GM19025 (cell line): ENCODE measurements around the gene PRSS3.
"Not testable (repeated sequence)": the region's sequence is repeated elsewhere in the genome, so short reads cannot be mapped to it uniquely, and the experiment has no call there.

Experiments used
- ATAC-seq: cut with Tn5 transposase; IDR thresholded peaks from one replicate; pipeline ENCODE4 v1.9.1; 2021; ENCODE audit warnings: mild to moderate bottlenecking, low read depth, moderate library complexity; ENCODE audit not compliant: unreplicated experiment

Gene PRSS3

DNA sequence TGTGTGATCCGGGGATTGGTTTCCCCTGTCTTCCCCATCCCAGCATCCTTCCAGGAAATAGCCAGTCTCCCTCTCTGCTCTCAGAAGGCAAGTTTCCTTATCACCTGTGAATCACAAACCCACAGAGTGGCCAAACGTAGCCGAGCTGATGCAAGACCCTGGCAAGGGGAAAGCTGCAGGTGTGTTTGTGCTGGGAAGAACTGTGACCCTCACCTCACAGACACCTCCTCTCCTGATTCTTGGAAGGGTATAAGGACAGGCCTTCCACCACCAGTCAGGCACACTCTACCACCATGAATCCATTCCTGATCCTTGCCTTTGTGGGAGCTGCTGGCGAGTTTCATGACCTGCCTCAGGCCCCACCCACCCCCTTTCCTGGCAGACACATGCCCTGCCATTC is at the start of gene PRSS3:
Gene PRSS3 (plus strand): TSS at position 281 of the 400 bp plus-strand sequence. CDS start 13 bp downstream, at position 294.
- no peak for ATAC-seq

DNA sequence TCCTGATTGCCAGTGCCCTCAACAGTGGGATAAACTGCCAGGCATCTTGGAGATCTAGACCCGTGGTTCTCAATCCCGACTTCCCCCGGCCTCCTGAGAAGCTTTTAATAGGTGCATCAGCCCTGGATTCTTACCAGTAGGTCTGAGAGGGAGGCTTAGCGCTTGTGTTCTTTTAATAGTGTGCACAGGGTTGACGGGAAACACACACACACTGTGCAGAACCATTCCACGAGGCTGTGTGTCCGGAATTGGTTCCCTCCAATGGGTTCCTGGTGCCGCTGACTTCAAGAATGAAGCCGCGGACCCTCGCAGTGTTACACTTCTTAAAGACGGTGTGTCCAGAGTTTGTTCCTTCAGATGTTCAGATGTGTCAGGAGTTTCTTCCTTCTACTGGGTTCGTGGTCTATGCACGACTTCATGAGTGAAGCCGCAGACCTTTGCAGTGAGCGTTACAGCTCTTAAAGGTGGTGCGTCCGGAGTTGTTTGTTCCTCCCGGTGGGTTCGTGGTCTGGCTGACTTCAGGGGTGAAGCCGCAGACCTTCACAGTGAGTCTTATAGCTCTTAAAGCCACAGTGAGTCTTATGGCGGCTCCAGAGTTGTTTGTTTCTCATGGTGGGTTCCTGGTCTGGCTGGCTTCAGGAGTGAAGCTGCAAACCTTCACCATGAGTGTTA is 46.6 kb upstream of the PRSS3 start:
- ATAC-seq, result no peak

- not testable (repeated sequence) for ATAC-seq
Observed at GRCh38 chr9:33749305-33749654, 46.1 kb upstream of the PRSS3 start.

DNA sequence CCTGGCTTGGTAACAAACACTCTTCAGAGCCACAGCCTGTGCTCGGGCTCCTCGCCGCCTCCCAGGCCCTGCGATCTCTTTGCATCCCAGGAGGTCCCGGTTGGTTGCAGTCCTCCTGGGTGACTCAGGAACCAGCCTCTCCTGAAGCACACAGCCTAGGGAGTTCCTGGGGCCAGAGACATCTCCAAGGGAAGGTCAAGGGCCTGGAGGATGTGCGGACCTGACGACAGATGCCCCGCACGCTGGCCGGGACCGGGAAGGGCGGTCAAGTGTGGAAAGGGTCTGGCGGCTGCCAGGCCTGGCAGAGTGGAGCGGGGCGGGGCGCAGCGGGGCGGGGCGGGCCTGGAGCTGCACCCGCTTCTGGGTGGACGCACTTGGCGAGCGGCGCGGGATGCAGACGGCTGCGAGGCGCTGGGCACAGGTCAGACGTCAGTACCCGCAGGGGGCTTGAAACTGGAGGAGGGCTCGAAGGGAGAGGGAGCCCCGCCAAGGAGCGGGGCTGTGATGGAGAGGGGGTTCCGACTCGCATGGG is 45.0 kb upstream of the PRSS3 start:
- ATAC-seq, result no peak

- no peak for ATAC-seq
Observed at GRCh38 chr9:33750839-33751339, 44.5 kb upstream of the PRSS3 start.

DNA sequence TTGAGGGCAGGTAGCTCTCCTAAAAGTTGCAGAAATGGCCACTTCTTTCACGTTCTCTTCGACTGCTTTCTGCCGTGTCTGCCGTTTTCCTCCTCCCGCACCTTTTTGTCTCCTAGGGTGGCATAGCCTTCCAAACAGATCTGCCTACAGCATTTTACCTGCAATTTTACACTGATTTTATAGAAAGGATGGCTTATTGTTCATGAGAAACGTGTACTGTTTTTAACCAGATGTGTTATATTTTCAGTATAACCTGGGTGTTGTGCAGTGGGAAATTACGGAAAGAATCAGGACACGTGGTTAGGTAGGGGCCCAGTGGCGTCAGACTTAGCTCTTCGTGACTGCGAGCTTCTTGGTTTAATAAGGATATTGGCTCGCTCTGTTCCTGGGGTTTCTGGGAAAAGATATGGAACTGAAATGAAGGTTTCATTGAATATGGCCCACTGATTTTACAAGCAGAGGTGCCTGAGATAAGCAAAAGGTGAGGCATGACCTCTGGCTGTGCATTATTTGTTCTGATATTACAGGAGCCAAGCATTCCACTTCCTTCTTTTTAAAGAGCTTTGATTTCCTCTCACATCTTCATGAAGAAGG is 43.7 kb upstream of the PRSS3 start:
- ATAC-seq, result no peak

- ATAC-seq, result no peak
Observed at GRCh38 chr9:33752130-33752637, 43.2 kb upstream of the PRSS3 start.

- ATAC-seq, result not testable (repeated sequence)
Observed at GRCh38 chr9:33752789-33753188, 42.6 kb upstream of the PRSS3 start.

- not testable (repeated sequence) for ATAC-seq
Observed at GRCh38 chr9:33759648-33760047, 35.7 kb upstream of the PRSS3 start.

GRCh38 chr9:33762343-33762742 is 33.0 kb upstream of the PRSS3 start:
- no peak for ATAC-seq

GRCh38 chr9:33763709-33764108 is 31.7 kb upstream of the PRSS3 start:
- not testable (repeated sequence) for ATAC-seq

DNA sequence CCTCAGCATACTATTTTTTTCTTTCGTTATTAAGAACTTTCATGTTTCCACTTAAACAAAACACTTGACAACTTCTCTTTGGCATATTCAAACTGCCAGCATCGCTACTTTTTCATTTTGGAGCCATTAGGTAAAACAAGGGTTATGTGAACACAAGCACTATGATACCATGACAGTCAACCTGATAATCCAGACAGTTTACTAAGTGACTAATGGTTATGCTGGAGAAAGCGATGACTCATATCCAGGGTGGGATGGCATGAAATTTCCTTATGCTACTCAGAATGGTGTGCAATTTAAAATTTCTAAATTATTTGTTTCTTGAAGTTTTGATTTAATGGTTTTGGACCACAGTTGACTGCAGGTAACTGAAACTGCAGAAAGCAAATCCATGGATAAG is 29.9 kb upstream of the PRSS3 start:
- no peak for ATAC-seq

DNA sequence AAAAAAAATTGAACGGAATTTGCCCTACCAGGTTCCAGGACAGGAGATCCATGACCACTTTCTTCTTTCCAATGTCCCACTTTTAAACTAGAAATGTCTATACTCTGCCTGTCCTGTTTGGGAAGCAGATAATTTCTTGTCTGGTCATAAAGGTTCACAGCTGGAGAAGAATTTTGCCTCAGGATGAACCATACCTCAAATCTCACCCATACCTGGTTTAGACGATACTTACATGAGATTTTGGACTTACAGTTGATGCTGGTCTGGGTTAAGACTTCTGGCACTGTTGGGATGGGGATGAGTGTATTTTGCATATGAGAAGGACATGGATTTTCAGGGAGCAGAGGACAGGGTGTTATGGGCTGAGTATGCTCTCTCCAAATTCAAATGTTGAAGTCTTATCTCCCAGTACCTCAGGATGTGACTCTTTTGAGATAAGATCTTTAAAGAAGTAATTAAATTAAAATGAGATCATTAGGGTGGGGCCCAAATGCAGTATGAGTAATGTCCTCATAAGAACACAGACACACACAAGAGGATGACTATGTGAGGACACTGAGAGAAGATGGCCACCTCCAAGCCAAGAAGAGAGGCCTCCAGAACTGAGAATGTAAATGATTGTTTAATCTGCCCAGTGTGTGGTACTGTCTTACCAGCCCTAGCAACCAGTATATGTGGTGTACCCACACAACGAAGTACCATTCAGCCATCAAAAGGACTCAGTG is 25.0 kb upstream of the PRSS3 start:
- ATAC-seq, result not testable (repeated sequence)

DNA sequence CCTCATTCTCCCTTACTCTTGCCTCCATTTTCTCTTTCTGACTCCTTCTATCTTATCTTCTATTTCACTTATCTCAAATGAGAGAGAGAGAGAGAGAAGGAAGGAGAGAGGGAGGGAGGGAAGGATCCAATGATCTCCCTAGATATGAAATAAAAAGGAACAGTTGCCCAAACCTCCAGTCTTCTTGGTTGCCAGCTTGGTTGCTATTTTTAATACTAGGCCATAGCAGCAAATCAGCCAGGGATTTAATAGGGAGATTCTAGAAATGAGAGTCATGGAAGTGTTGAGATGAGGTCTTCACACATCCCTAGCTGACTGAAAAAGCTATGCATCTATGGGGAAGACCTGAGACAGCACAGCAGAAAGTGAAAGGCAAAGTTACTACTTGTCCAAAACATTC is 22.2 kb upstream of the PRSS3 start:
- ATAC-seq, result not testable (repeated sequence)

- ATAC-seq, result not testable (repeated sequence)
Observed at GRCh38 chr9:33774074-33774659, 21.2 kb upstream of the PRSS3 start.

DNA sequence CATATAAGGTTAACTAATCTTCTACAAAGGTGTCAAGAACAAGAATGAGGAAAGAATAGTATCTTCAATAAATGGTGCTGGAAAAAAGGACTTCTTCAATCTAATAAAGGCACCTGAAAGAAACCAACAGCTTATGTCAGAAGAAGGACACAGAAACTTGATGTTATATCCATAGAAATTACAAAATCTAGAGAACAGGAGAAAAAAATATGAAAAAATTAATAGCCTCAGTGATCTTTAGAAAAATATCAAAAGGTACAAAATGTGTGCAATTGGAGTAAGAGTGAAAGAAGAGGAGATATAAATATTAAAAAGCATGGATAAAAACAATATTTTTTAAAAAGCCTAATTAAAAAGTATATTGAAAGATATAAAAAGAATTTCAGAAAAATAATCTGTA is 18.8 kb upstream of the PRSS3 start:
- ATAC-seq, result no peak

DNA sequence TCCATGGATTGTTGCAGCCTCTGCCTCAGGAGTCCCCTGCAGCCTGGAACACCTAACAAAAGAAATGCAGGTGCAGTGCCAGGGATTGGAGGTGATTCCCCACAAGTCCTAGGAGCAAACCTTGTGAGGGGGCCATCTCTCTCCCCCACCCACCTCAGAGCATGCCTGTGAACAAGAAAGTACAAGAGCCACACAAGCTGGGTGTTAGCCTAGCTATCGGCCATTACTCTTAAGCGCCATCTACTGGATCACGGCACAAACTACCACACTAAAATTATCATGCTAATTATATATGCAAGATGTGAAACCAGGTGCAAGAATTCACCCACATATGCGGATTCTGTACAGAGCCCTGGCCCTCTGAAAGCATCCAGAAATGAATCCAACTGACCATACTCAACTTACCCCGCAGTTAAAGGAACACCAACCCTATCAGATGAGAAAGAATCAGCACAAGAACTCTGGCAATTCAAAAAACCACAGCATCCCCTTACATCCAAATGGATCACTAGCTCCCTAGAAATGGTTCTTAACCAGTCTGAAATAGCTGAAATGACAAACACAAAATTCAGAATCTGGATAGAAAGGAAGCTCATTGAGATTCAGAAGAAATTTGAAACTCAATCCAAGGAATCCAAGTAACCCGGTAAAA is 16.5 kb upstream of the PRSS3 start:
- ATAC-seq, result no peak

GRCh38 chr9:33780276-33780675 is 15.1 kb upstream of the PRSS3 start:
- no peak for ATAC-seq

GRCh38 chr9:33781736-33782135 is 13.6 kb upstream of the PRSS3 start:
- no peak for ATAC-seq
